Fibroblast of mammary gland (primary cell): ENCODE data around the gene LBP.
A peak's percentile ranks its signal among the peaks of the same experiment; 100 is the strongest.

Source experiments
- DNase-seq: peaks from one replicate; pipeline ENCODE4 v3.0.0-alpha.2; 2010; ENCODE audit warnings: low read depth
- H3K4me3 ChIP-seq: 2 replicates; pipeline ENCODE4 v1.5.1; 2011; ENCODE audit warnings: low read depth, mild to moderate bottlenecking, low read length, moderate library complexity; ENCODE audit not compliant: control insufficient read depth
- TF ChIP-seq, protein P1 (sequence below): conservative IDR thresholded peaks from 2 replicates; pipeline ENCODE4 v1.5.1; 2011; ENCODE audit warnings: low read depth, low read length, inconsistent platforms; ENCODE audit not compliant: control insufficient read depth, insufficient read depth

Gene LBP

GRCh38 chr20:38414769-38415450 is 68.6 kb downstream of the LBP start:
- DNase-seq, result no peak
- TF ChIP-seq, protein P1, sequence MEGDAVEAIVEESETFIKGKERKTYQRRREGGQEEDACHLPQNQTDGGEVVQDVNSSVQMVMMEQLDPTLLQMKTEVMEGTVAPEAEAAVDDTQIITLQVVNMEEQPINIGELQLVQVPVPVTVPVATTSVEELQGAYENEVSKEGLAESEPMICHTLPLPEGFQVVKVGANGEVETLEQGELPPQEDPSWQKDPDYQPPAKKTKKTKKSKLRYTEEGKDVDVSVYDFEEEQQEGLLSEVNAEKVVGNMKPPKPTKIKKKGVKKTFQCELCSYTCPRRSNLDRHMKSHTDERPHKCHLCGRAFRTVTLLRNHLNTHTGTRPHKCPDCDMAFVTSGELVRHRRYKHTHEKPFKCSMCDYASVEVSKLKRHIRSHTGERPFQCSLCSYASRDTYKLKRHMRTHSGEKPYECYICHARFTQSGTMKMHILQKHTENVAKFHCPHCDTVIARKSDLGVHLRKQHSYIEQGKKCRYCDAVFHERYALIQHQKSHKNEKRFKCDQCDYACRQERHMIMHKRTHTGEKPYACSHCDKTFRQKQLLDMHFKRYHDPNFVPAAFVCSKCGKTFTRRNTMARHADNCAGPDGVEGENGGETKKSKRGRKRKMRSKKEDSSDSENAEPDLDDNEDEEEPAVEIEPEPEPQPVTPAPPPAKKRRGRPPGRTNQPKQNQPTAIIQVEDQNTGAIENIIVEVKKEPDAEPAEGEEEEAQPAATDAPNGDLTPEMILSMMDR, result no peak
- H3K4me3 ChIP-seq, result no peak overlapping the region

GRCh38 chr20:38418509-38419204 is 72.4 kb downstream of the LBP start:
- H3K4me3 ChIP-seq, result no peak overlapping the region
- TF ChIP-seq, protein P1, result no peak
- DNase-seq, result peak; percentile 66

DNA sequence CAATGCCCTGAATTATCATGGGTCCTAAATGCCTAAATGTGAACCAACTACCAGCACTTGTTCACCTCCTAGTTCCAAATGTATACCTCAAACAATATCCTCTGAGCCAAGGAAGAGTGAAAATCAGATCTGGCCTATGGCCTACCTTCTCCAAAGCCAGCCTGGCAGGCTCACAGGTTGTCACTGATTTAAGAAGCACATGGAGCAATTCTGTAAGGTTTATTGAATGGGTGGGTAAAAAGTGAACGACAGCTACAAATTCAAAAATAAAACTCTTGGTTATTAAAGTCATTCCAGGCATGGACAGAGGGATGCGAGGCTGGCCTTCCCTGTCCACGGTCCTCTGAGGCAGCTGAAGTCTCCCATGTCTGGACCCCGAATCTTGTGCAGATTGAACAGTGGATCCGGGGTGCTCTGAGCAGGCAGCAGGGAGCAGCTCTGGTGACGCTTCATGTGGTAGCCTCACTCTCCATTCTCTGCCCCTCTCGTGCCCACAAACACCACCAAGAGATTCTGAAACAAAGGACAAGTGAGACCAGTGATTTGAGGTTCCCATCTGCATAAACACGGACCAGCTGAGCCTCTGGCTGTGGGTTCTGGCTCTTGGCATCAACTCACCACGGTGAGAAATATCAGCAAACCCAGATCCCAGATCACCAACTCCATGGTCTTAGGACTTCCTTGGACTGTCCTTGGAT is 74.3 kb downstream of the LBP start:
- no peak overlapping the region for H3K4me3 ChIP-seq
- DNase-seq, result no peak
- TF ChIP-seq, protein P1, result no peak

- TF ChIP-seq, protein P1, result no peak
- no peak for DNase-seq
- no peak overlapping the region for H3K4me3 ChIP-seq
Measured at GRCh38 chr20:38421915-38422314, 75.6 kb downstream of the LBP start.

DNA sequence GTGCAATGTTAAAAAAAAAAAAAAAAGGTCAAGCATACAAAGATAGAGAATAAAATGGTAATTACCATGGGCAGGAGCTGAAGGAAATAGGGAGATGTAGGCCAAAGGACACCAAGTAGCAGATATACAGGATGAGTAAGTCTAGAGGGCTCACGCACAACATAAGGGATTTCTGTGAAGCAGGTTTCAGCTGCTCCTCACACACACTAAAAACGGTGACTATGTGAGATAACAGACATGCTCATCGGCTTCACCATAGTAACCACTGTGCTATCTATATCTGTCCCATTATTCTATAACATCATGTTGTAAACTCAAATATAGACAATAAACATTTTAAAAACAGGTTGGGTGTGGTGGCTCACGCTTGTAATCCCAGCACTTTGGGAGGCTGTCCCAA is 77.3 kb downstream of the LBP start:
- TF ChIP-seq, protein P1, result no peak
- no peak for DNase-seq
- no peak overlapping the region for H3K4me3 ChIP-seq

GRCh38 chr20:38424401-38424800 is 78.1 kb downstream of the LBP start:
- TF ChIP-seq, protein P1, result no peak

More at GRCh38 chr20:38424401-38424800, 78.1 kb downstream of the LBP start:
- no peak for DNase-seq
- H3K4me3 ChIP-seq, result no peak overlapping the region
